ENCODE measurements around the gene MACROD2.

GRCh38 chr20:15836634-15837033 lies 1841.3 kb downstream of the MACROD2 start:
- TF ChIP-seq CTCF (conservative IDR thresholded peaks at IDR 0.05 in 1 of 2, IDR thresholded peaks at IDR 0.05 in 1 of 2; ENCODE audit: extremely low read depth in 1 of 2, insufficient read depth in 1 of 2, low read depth in 1 of 2, low read length in 2 of 2) (no peak), EZH2 (IDR thresholded peaks at IDR 0.05; ENCODE audit: borderline replicate concordance, low read length) (no peak)

Data from mammary epithelial cell (primary cell).